Gastroesophageal sphincter (tissue), 4 donors: Measurements from ENCODE around the gene CAV1. TPM values are rescaled to one million over a fixed set of nuclear protein-coding genes. Genes with fewer than 3 reads are reported as not detected.

Source experiments
- ATAC-seq: fragments of 150-250 bp; one replicate; pipeline ENCODE4 v1.9.1; 2016; ENCODE audit warnings: mild to moderate bottlenecking, moderate library complexity
- H3K27ac ChIP-seq, 4 donors: fragments of 200-600 bp; sonication (generic) in 3 of 4; 1 replicate in 3 of 4; 2 replicates in 1 of 4; pipeline ENCODE4 v1.5.1; 2016 to 2019
- H3K27me3 ChIP-seq: fragments of 200-600 bp; sonication (generic); one replicate; pipeline ENCODE4 v1.5.1; 2019
- H3K36me3 ChIP-seq, 2 donors: fragments of 200-600 bp; sonication (generic); one replicate each; pipeline ENCODE4 v1.5.1; 2019; ENCODE audit warnings: control low read depth in 1 of 2
- H3K4me1 ChIP-seq, 3 donors: fragments of 200-600 bp; sonication (generic); 1 replicate in 2 of 3; 2 replicates in 1 of 3; pipeline ENCODE4 v1.5.1; 2016 to 2019; ENCODE audit warnings: control low read depth in 2 of 3
- H3K4me3 ChIP-seq, 2 donors: fragments of 200-600 bp; sonication (generic); one replicate each; pipeline ENCODE4 v1.5.1; 2019; ENCODE audit warnings: mild to moderate bottlenecking in 1 of 2, moderate library complexity in 1 of 2
- H3K9me3 ChIP-seq, 3 donors: fragments of 200-600 bp; sonication (generic); one replicate each; pipeline ENCODE4 v1.5.1; 2017 to 2019; ENCODE audit warnings: control low read depth in 2 of 3
- EP300 ChIP-seq: sonication (generic); formaldehyde crosslinking; IDR thresholded peaks from one replicate; pipeline ENCODE4 v1.6.1; 2017; ENCODE audit warnings: antibody characterized with exemption, mild to moderate bottlenecking
- POLR2A ChIP-seq, 2 donors: fragments of 450-650 bp; IDR thresholded peaks; one replicate each; pipeline ENCODE4 v1.6.1; 2017; ENCODE audit warnings: antibody characterized with exemption in 2 of 2, mild to moderate bottlenecking in 2 of 2, moderate library complexity in 1 of 2
- POLR2AphosphoS5 ChIP-seq: sonication (generic); formaldehyde crosslinking; IDR thresholded peaks from one replicate; pipeline ENCODE4 v1.6.1; 2017; ENCODE audit warnings: antibody characterized with exemption
- WGBS, 2 donors: methylation state at CpG; one replicate each; pipeline ENCODE4 v1.1.5; 2018; ENCODE audit warnings: low coverage in 1 of 2; 5-methylcytosine and 5-hydroxymethylcytosine counted together
- total RNA-seq, 4 donors: library from RNA; depleted of rRNA; stranded (reverse); fragments of >200 nt; gene quantifications; one replicate each; pipeline ENCODE4 v1.1.0, GENCODE V29; 2016
- TF ChIP-seq, protein P1 (sequence below), 4 experiments: fragments of 200-600 bp in 2 of 4; fragments of 450-650 bp in 2 of 4; sonication (generic) in 1 of 4; IDR thresholded peaks; one replicate each; pipeline ENCODE4 v1.5.1; 2017 to 2019; ENCODE audit warnings: antibody characterized with exemption in 4 of 4, mild to moderate bottlenecking in 2 of 4, moderate library complexity in 2 of 4

The CAV1 gene
- total RNA-seq, 4 donors from 2014 or later: 546 to 772 (median 602) TPM

DNA sequence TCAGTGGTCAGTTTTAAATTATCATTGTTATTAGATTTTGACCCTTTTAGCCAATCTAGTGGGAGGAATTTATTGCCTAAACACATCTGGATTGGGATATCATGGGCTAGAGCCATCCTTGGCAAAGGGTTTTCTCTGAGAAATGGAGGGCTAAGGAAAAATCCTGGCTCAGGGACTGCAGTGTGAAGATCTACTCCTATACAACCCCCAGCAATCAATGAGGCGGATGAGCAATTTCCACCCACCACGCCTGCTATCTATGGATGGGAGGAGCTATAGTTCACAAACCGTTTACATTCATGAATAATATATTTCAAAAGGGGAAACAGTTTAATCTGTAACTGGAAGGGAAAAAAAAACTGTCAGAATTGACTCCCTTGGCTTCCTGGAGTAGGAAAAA is 2.7 kb downstream of the CAV1 start:
- Histone ChIP-seq H3K36me3 (peaks cover 0 to 15% of the 10 kb centered on the region in 2 donors), H3K27ac (peak overlapping the region; percentile 41 to 98 (median 94)), H3K9me3 (no peaks in the 10 kb centered on the region), H3K27me3 (no peaks in the 10 kb centered on the region), H3K4me1 (peaks cover 0 to 69% (median 0%) of the 10 kb centered on the region in 3 donors), H3K4me3 (peak overlapping the region; percentile 68 to 75)
- ATAC-seq: no peak
- WGBS, 2 donors: 7 to 20% methylated on average over 3 of the region's 3 CpGs
- TF ChIP-seq POLR2AphosphoS5 (no peak), POLR2A (IDR thresholded peaks at IDR 0.05) (no peak), EP300 (no peak)
- TF ChIP-seq, protein P1, sequence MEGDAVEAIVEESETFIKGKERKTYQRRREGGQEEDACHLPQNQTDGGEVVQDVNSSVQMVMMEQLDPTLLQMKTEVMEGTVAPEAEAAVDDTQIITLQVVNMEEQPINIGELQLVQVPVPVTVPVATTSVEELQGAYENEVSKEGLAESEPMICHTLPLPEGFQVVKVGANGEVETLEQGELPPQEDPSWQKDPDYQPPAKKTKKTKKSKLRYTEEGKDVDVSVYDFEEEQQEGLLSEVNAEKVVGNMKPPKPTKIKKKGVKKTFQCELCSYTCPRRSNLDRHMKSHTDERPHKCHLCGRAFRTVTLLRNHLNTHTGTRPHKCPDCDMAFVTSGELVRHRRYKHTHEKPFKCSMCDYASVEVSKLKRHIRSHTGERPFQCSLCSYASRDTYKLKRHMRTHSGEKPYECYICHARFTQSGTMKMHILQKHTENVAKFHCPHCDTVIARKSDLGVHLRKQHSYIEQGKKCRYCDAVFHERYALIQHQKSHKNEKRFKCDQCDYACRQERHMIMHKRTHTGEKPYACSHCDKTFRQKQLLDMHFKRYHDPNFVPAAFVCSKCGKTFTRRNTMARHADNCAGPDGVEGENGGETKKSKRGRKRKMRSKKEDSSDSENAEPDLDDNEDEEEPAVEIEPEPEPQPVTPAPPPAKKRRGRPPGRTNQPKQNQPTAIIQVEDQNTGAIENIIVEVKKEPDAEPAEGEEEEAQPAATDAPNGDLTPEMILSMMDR (IDR thresholded peaks at IDR 0.05): no peak

- H3K9me3 ChIP-seq: no peaks in the 10 kb centered on the region
- peak; percentile 54 for ATAC-seq
- TF ChIP-seq POLR2A (IDR thresholded peaks at IDR 0.05): no peak
- peak; percentile 69 for TF ChIP-seq POLR2AphosphoS5
- no peaks in the 10 kb centered on the region for H3K27me3 ChIP-seq
- peaks cover 0 to 20% of the 10 kb centered on the region in 2 donors for H3K36me3 ChIP-seq
- WGBS, 2 donors: 11 to 22% methylated on average over 3 of the region's 3 CpGs
- H3K4me3 ChIP-seq: peak overlapping the region; percentile 68 to 75
- peak overlapping the region; percentile 41 to 98 (median 94) for H3K27ac ChIP-seq
- H3K4me1 ChIP-seq: peaks cover 0 to 73% (median 0%) of the 10 kb centered on the region in 3 donors
These were observed 3.4 kb downstream of the CAV1 start for GRCh38 chr7:116528008-116528789.

GRCh38 chr7:116529250-116529649 is 4.4 kb downstream of the CAV1 start:
- Histone ChIP-seq H3K36me3 (peaks cover 0 to 20% of the 10 kb centered on the region in 2 donors), H3K27ac (peak overlapping the region in 2 of 4 donors; percentile 91 to 98), H3K4me1 (peaks cover 0 to 72% (median 0%) of the 10 kb centered on the region in 3 donors), H3K4me3 (peak overlapping the region; percentile 18 to 68), H3K9me3 (no peaks in the 10 kb centered on the region), H3K27me3 (no peaks in the 10 kb centered on the region)
- WGBS, 2 donors: 27 to 42% methylated on average over 1 of the region's 1 CpG
- no peak for ATAC-seq
- TF ChIP-seq EP300 (no peak), POLR2A (IDR thresholded peaks at IDR 0.05) (no peak), POLR2AphosphoS5 (no peak)
- TF ChIP-seq, protein P1 (IDR thresholded peaks at IDR 0.05): no peak

GRCh38 chr7:116530107-116530820 is 5.4 kb downstream of the CAV1 start:
- no peak for ATAC-seq
- Histone ChIP-seq H3K9me3 (no peaks in the 10 kb centered on the region), H3K4me1 (peaks cover 4 to 78% (median 7%) of the 10 kb centered on the region in 3 donors), H3K36me3 (peaks cover 0 to 25% of the 10 kb centered on the region in 2 donors), H3K4me3 (peak overlapping the region in 1 of 2 donors; percentile 68), H3K27me3 (no peaks in the 10 kb centered on the region), H3K27ac (peak overlapping the region in 2 of 4 donors; percentile 42 to 98)
- TF ChIP-seq POLR2AphosphoS5 (no peak), EP300 (no peak), POLR2A (IDR thresholded peaks at IDR 0.05) (no peak)
- TF ChIP-seq, protein P1 (IDR thresholded peaks at IDR 0.05): no peak
- 27 to 38% methylated on average over 3 of the region's 3 CpGs for WGBS, 2 donors

DNA sequence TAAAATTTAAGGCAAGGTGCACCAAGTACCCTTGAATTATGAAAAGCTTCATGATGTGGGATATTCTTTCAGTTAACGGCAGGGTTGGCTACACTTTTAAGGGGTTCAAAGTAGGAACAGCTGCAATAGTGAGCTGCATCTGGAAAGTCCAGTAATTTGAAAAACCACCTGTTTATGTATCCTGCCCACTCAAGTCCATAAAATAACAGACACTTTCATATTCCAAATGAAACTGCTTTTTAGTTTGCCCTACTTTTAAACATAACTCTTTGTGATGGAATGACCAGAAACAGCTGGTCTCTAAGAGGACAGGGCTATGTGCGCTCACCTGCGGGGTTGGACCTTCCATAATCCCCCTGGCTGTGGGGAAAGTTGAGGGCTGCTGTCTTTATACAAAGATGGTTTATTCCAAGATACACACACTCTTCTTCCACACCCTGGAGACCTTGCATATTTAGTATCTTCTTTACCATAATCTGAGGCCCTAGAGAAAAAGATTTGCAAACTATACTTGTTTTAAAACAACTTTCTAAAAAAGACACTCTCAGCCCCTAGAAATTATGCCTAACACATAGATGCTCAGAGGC is 7.4 kb downstream of the CAV1 start:
- Histone ChIP-seq H3K27me3 (no peaks in the 10 kb centered on the region), H3K27ac (peak overlapping the region in 2 of 4 donors; percentile 25 to 35), H3K4me3 (peak overlapping the region in 1 of 2 donors; percentile 68), H3K9me3 (no peaks in the 10 kb centered on the region), H3K36me3 (peaks cover under 1 to 42% of the 10 kb centered on the region in 2 donors), H3K4me1 (peaks cover 8 to 94% (median 9%) of the 10 kb centered on the region in 3 donors)
- WGBS, 2 donors: 63% methylated on average over 3 of the region's 3 CpGs
- TF ChIP-seq EP300 (no peak), POLR2A (IDR thresholded peaks at IDR 0.05) (no peak), POLR2AphosphoS5 (no peak)
- TF ChIP-seq, protein P1 (IDR thresholded peaks at IDR 0.05): no peak
- no peak for ATAC-seq
